OCI-LY3 (cell line): ENCODE measurements around the gene DDX51.

Experiments used
- EZH2phosphoT487 ChIP-seq: fragments of 200-600 bp; shearing (Covaris generic); IDR thresholded peaks from 2 replicates; pipeline ENCODE4 v1.6.1; 2018; ENCODE audit warnings: antibody characterized with exemption, mixed run types, low read depth
- TF ChIP-seq, protein P1 (sequence below): fragments of 200-600, 300-600 bp; sonication (generic); IDR thresholded peaks from 2 replicates; pipeline ENCODE4 v1.5.1; 2014; ENCODE audit warnings: antibody characterized with exemption, low read length, low read depth

DNA sequence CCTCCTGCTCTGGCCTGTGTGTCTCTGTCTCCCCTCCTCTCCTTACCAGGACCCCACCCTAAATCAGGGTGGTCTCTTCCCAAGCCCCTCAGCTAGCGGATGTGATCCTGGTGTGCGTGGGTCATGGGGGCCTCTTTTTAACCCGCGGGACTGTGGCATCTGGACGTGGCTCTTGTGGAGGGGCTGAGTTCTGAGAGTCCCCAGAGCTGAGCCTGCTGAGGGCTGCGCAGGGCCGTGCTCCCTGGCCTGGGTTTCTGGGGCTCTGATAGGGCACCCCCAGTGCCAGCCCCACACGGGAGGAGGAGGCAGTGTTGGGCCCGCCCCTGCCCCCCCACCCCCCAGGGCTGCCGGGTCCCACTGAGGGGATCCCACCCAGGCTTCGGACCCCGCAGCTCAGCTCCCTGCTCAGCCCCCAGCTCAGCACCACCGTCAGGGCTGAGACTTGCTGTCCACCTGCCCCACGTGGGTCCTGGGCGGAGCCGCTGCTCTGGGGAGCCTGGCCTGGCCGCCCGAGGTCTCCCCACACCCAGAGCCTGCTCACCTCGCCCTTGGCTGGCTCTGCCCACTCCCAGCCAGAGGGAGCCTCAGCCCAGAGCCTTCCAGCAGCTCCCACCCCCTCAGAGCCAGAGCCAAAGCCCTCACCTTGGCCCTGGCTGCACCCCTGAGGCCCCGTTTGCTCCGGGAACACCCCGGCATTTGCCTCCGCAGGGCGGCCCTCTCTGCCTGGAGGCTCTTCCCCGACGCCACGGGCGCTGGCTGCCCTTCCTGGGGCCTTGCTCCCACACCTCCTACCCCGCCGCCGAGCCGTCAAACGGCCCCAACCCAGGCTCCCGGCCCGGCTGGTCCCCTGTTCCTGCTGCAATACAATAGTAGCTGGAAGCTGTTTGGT lies 31.6 kb upstream of the DDX51 start:
- TF ChIP-seq, protein P1, sequence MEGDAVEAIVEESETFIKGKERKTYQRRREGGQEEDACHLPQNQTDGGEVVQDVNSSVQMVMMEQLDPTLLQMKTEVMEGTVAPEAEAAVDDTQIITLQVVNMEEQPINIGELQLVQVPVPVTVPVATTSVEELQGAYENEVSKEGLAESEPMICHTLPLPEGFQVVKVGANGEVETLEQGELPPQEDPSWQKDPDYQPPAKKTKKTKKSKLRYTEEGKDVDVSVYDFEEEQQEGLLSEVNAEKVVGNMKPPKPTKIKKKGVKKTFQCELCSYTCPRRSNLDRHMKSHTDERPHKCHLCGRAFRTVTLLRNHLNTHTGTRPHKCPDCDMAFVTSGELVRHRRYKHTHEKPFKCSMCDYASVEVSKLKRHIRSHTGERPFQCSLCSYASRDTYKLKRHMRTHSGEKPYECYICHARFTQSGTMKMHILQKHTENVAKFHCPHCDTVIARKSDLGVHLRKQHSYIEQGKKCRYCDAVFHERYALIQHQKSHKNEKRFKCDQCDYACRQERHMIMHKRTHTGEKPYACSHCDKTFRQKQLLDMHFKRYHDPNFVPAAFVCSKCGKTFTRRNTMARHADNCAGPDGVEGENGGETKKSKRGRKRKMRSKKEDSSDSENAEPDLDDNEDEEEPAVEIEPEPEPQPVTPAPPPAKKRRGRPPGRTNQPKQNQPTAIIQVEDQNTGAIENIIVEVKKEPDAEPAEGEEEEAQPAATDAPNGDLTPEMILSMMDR: no peak
- TF ChIP-seq EZH2phosphoT487: no peak
